AG04449 (cell line): ENCODE results near the gene NRG3.

Source experiments
- CTCF ChIA-PET: fragments of 350-600 bp; formaldehyde crosslinking; extraction: SDS; loops from one replicate; lab custom pipeline; 2021; ENCODE audit warnings: antibody characterized with exemption; lab: Yijun Ruan, JAX
- POLR2A ChIA-PET: fragments of 400-600, 350-600 bp; formaldehyde crosslinking; extraction: SDS; loops from one replicate; lab custom pipeline; 2020; ENCODE audit warnings: antibody characterized with exemption, inconsistent platforms; lab: Yijun Ruan, JAX
- DNase-seq: peaks from one replicate; pipeline ENCODE4 v3.0.0-alpha.2; 2010; ENCODE audit warnings: low read depth, low spot score
- H3K4me3 ChIP-seq: 2 replicates; pipeline ENCODE4 v1.5.1; 2011; ENCODE audit warnings: low read depth, mild to moderate bottlenecking, control low read depth, low read length
- TF ChIP-seq, protein P1 (sequence below): IDR thresholded peaks from one replicate; pipeline ENCODE4 v1.5.1; 2011; ENCODE audit warnings: mild to moderate bottlenecking, moderate library complexity, low read length, control low read depth, inconsistent platforms; ENCODE audit not compliant: insufficient read depth; ENCODE audit errors: missing control alignments

The NRG3 gene

DNA sequence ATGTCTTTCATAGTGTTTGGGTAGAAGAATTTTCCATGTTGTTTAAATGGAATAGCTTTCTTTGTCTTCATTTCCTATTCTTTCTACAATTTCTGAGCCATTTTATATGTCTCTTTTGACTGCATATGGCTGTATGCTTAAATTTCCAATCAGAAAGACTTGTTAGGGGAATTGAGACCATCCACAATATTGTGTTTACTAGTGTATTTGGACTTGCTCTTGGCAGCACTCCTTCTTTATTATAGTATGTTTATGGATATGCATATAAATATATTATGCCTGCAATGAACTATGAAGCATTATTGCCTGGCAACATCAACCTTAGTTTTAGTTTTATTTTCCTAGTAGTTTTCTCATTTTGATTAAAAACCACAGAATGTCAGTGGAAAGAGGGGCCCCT lies 92.7 kb downstream of the NRG3 start:
- TF ChIP-seq, protein P1, sequence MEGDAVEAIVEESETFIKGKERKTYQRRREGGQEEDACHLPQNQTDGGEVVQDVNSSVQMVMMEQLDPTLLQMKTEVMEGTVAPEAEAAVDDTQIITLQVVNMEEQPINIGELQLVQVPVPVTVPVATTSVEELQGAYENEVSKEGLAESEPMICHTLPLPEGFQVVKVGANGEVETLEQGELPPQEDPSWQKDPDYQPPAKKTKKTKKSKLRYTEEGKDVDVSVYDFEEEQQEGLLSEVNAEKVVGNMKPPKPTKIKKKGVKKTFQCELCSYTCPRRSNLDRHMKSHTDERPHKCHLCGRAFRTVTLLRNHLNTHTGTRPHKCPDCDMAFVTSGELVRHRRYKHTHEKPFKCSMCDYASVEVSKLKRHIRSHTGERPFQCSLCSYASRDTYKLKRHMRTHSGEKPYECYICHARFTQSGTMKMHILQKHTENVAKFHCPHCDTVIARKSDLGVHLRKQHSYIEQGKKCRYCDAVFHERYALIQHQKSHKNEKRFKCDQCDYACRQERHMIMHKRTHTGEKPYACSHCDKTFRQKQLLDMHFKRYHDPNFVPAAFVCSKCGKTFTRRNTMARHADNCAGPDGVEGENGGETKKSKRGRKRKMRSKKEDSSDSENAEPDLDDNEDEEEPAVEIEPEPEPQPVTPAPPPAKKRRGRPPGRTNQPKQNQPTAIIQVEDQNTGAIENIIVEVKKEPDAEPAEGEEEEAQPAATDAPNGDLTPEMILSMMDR: no peak
- no peak overlapping the region for H3K4me3 ChIP-seq
- ChIA-PET CTCF (no interaction called here), POLR2A (no interaction called here)
- DNase-seq: no peak

- ChIA-PET CTCF (no interaction called here), POLR2A (no interaction called here)
- no peak for DNase-seq
- TF ChIP-seq, protein P1: no peak
- no peak overlapping the region for H3K4me3 ChIP-seq
Observed at GRCh38 chr10:81969136-81969535, 94.1 kb downstream of the NRG3 start.

GRCh38 chr10:81978238-81978637 lies 103.2 kb downstream of the NRG3 start:
- H3K4me3 ChIP-seq: no peak overlapping the region
- DNase-seq: no peak

DNA sequence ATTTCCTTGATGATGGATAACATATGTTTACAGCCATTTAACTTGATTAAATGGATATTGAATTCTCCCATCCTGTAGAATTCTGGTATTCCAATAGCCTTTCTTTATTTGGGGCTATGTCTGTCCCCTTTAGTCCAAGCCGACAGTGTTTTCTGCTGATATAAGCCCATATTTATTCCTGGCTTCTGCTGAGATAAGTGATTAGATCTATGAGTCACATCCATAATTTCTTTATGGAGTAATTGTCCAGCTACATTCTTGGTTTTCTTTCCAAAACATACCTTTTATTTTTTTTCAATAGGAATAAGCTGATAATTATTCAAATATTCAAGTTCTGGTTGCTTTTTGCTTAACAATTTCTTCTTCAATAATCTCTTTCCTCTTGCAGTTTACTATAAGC lies 106.7 kb downstream of the NRG3 start:
- POLR2A ChIA-PET: no interaction called here
- no peak overlapping the region for H3K4me3 ChIP-seq
- DNase-seq: no peak
- CTCF ChIA-PET: no interaction called here
- TF ChIP-seq, protein P1: no peak

More at GRCh38 chr10:81978238-81978637, 103.2 kb downstream of the NRG3 start:
- ChIA-PET CTCF (no interaction called here), POLR2A (no interaction called here)
- TF ChIP-seq, protein P1: no peak

GRCh38 chr10:81984428-81984827 lies 109.4 kb downstream of the NRG3 start:
- DNase-seq: no peak
- POLR2A ChIA-PET: no interaction called here

DNA sequence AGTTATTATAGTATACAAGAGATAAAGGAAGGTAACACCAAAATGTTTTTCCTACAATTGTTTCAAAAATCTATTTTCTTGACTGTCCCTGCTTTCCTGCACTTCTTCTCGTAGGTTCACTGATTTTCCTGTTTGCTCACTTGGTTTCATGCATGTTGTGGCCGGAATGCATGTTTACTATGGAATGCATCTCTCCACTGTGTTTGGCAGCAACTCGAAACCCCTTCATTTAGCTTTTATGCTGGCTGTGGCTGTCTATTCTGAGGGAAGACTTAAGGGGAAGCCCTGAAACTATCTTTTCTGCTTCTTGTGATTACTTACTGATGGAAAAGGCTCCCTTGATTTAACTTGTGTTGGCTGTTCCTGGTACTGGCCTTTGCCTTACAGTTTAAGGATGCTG lies 120.3 kb downstream of the NRG3 start:
- TF ChIP-seq, protein P1: no peak
- ChIA-PET POLR2A (no interaction called here), CTCF (no interaction called here)
- H3K4me3 ChIP-seq: no peak overlapping the region
- DNase-seq: no peak

More at GRCh38 chr10:81984428-81984827, 109.4 kb downstream of the NRG3 start:
- CTCF ChIA-PET: no interaction called here
- H3K4me3 ChIP-seq: no peak overlapping the region
- TF ChIP-seq, protein P1: no peak

GRCh38 chr10:81996927-81997326 lies 121.9 kb downstream of the NRG3 start:
- CTCF ChIA-PET: no interaction called here
- POLR2A ChIA-PET: no interaction called here
- H3K4me3 ChIP-seq: no peak overlapping the region
- DNase-seq: no peak
- TF ChIP-seq, protein P1: no peak
